Fibroblast of the conjunctiva (primary cell): ENCODE data around the gene CTDSPL2.
A peak's percentile ranks its signal among the peaks of the same experiment; 100 is the strongest.
"Not testable (repeated sequence)": the region's sequence is repeated elsewhere in the genome, so short reads cannot be mapped to it uniquely, and the experiment has no call there.

Experiments
- DNase-seq: peaks from one replicate; pipeline ENCODE4 v3.0.0-alpha.2; 2010; ENCODE audit warnings: low read depth

CTDSPL2 gene

GRCh38 chr15:44485880-44486279, 58.5 kb downstream of the CTDSPL2 start:
- DNase-seq = no peak

- DNase-seq = peak; percentile 55
Measured at GRCh38 chr15:44489464-44489863, 62.0 kb downstream of the CTDSPL2 start.

DNA sequence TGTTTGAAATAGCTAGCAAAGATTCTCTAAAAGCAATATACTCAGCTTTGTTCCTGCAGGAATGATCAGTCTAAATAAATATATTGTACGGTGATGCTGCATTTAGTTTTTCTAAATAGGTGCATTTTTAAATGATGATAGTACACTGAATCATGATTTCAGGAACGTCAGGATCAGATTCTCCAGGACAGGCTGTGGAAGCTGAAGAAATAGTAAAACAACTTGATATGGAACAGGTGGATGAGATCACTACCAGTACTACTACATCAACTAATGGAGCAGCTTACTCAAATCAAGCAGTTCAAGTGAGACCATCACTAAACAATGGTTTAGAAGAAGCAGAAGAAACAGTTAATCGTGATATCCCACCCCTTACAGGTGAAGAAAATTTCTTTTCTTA, 63.2 kb downstream of the CTDSPL2 start:
- DNase-seq = no peak

- no peak for DNase-seq
Measured at GRCh38 chr15:44492040-44492439, 64.6 kb downstream of the CTDSPL2 start.

DNA sequence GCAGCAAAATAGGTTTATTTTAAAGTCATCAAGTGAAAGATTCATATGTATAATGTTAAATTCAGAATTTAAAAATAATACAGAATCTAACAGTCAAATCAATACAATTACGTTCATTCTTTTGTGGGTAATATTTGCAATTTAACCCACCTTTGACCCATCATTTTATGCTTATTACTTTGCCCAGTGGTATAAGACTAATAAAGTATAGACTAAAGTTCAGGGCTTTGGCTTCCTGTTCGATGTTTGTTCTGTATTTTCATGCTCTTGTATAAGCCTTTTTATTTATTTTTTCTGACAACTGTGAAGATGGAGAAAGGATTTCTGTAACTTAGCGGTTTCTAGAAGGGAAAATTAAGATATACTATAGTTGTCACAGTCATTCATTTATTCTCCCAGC, 65.2 kb downstream of the CTDSPL2 start:
- no peak for DNase-seq

- no peak for DNase-seq
Measured at GRCh38 chr15:44495562-44495961, 68.1 kb downstream of the CTDSPL2 start.

DNA sequence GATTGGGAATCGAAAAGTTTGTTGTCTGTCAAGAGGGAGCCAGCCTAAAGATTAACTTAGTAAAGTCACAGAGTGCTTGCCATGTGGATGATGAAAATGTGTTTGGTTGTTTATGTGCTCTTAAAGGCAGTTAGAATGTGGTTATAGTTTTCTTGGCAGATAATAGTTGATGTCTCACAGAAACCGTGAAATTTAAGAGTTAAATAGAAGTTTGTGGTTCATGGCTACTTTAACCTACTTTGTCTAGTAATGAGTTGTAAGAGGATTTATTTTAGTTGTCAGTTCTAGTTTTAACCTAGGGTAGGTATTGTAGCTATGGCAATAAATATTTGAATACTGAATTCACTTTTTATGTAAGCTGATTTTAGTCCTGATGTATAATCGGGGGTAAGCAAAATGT, 73.1 kb downstream of the CTDSPL2 start:
- DNase-seq = no peak

GRCh38 chr15:44501768-44502366, 74.4 kb downstream of the CTDSPL2 start:
- DNase-seq = peak; percentile 36

- no peak for DNase-seq
Measured at GRCh38 chr15:44516436-44516835, 89.0 kb downstream of the CTDSPL2 start.

- DNase-seq = no peak
Measured at GRCh38 chr15:44519537-44519936, 92.1 kb downstream of the CTDSPL2 start.

DNA sequence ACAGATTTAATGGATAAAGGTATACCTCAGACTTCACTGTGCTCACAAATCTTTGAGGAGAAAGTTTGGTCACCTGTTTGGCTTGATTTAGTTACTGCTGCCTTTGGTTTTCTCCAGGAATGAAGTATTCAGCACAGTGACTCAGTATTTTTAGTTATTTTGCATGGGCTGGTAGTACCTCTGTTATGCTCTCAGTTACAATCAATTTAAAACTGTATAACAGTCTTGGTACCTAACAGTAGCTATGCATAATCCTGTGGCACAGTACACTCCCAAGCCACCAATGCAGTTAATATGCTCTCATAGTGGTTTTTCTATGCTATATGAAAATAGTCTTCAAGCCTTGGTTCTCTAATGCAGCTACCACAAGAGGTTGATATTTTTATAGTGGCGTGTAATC, 97.6 kb downstream of the CTDSPL2 start:
- no peak for DNase-seq

DNA sequence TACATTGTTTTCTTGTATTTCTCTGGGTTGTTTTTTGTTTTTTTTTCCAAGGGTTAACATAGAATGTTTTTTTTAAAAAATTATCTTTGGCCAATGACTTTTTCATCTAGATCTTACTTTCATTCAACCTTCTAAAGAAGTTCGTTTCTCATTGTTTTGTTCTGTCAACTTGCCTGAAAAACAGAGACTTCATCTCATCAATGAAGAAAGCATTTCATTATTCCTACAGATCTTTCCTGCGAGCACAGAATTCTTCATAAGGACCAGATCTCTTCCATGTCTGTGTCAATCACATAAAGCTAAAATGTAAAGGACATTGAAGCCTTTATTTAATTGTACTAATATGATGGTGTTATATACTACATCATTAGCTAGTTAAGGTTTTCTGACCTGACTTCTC, 99.8 kb downstream of the CTDSPL2 start:
- no peak for DNase-seq

DNA sequence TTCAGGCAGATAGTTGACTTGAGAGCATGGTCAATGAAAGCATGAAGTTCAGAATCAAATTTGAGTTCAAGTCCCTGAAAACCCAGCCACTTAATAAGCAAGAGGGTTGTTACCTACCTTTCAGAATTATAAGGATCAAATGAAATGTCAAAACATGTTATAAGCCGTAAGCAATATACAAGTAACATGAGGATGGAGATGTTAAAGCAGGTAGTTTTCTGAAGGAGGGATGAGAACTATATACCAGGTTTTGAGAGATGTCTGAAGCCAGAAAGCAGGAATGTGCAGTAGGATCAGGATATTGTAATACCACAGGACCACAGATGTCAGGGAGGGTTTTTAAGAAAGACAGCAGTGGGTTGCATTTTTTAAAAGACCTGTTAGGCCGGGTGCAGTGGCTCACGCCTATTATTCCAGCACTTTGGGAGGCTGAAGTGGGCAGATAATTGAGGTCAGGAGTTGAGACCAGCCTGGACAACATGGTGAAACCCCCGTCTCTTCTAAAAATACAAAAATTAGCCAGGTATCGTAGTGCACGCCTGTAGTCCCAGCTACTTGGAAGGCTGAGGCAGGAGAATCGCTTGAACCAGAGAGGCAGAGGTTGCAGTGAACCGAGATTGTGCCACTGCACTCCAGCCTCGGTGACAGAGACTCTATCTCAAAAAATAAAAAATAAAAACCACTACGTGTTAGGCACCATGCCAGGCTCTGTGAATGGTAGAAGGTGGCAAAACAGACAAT, 102.6 kb downstream of the CTDSPL2 start:
- no peak for DNase-seq

DNA sequence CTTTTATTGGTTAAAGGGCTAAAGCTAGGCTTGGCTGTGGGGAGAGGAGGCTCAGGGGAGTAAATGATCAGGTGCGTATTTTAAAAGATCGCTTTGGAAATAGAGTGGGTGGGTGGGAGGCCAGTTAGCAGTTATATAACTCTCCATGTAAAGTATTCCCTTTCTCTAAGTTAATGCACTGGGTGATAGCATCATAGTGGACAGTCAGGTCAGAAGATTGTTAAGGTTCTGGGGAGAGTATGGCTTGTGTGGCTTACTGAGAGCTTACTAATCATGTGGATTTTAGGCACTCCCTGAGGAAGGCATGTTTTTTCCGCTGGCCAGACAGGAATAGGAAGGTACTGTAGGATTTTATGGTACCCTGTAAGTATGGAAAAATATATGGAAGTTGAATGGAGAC, 103.2 kb downstream of the CTDSPL2 start:
- no peak for DNase-seq

- DNase-seq = not testable (repeated sequence)
Measured at GRCh38 chr15:44532275-44532674, 104.8 kb downstream of the CTDSPL2 start.

DNA sequence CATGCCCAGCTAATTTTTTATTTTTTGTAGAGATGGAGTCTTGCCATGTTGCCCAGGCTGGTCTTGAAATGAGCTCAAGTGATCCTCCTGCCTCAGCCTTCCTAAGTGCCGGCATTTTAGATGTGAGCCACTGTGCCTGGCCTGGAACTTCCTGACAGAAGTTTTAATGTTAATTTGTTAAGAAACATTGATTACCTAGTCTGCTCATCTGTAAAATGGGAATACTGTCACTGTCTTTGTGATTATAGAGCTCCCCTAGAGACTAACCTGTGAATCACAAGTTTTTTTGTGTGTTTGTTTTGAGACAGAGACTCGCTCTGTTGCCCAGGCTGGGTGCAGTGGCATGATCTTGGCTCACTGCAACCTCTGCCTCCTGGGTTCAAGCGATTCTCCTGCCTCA, 105.3 kb downstream of the CTDSPL2 start:
- DNase-seq = no peak

- DNase-seq = no peak
Measured at GRCh38 chr15:44535092-44535491, 107.7 kb downstream of the CTDSPL2 start.

DNA sequence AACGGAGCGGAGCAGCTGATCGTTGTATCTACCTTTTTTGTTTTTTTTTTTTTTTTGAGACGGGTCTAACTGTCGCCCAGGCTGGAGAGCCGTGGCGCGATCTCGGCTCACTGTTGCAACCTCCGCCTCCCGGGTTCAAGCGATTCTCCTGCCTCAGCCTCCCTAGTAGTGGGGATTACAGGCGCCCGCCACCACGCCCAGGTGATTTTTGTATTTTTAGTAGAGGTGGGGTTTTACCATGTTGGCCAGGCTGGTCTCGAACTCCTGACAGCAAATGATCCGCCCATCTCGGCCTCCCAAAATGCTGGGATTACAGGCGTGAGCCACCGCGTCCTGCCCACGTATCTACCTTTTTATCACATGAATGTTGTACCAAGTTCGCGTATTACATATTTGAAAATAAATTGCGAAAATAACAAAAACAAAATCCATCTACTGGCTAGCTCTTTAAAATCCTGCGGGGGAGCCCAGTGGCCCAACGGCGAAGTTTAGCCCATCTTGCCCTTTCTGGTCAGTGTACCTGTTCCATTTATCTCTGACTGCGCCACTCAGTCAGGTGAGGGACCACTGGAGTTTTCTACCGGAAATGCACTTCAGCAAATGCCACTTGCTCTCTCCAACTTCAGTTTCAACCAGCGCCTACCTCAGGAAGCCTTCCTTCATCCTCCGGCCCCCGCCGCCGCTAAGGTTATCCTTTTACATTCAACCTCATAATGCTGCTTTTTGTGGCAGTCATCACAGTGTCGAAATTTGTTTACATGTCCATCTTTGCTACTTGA, 108.3 kb downstream of the CTDSPL2 start:
- DNase-seq = no peak

DNA sequence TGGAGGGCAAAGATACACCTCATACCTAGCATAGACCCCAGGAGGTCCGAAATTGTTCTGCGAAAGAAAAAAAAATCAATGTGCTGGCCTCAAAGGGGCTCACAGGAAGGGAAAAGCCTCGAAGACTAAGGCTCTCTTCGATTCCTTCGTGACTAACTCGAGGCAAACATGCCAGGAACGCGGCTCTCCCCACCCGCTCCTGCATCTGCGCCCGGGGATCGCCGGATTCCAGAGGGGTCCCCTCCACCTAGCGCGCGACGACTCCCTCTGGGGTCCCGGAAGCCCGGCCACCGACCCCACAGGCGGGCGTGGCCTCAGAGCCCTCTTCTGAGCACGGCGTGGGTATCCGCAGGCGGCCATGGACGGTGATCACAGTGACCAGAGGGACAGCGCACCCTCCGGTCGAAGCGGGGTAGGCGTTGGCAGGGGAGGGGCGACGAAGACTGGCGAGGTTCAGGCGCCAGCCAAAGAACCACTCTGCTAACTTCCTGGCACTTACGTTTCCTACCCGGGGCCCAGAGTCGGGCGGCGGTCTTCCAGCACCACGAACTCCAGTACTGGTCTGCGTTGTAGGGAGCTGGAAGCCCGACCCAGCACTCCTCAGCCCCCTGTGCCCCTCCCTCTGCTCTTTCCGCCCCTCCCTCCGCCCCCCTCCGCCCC, 109.0 kb downstream of the CTDSPL2 start:
- peak; percentile 9 for DNase-seq

DNA sequence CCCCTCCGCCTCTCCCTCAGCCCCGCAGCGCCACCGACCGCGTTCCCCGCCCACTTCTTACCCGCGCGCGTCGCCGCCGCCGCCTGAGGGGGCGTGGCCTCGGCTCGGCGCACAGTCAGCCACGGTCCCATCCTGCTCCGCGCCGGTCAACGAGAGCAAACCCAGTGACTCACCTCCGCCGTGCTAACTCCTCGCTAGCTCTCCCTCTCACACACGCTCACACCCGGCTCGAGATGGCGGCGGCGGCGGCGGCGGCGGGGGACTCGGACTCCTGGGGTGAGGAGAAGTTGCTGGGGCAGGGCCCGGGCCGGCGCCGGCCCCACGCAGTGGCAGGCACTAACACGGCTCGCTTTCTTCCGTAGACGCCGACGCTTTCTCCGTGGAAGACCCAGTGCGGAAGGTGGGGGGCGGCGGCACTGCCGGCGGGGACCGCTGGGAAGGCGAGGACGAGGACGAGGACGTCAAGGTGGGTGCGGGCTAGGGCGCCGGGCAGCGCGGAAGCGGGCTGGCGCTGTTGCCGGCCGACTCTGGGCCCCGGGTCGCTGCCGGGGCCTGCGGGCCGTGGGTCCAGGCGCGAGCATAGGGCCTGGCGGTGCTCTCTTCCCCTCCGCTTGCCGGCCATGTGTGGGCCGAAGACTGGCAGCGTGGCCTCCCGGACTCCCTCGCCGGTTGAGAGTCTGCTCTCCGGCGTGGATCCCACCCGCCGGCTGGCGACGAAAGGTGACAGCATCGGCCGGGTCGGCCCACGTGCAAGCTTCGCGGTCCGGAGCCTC, 109.7 kb downstream of the CTDSPL2 start, which contains the start of gene EIF3J:
EIF3J (plus strand) TSS at position 186 of the 773 bp plus-strand sequence; CDS start at position 234, 48 bp downstream.
- DNase-seq = peak; percentile 95

GRCh38 chr15:44537735-44538240, 110.4 kb downstream of the CTDSPL2 start:
- DNase-seq = no peak
